HG03558 (cell line): ENCODE data around the gene THSD4.

Source experiments
- ATAC-seq: cut with Tn5 transposase; IDR thresholded peaks from one replicate; pipeline ENCODE4 v1.9.1; 2021; ENCODE audit warnings: moderate number of reproducible peaks; ENCODE audit not compliant: unreplicated experiment; ENCODE audit errors: extremely low read depth

Gene THSD4

DNA sequence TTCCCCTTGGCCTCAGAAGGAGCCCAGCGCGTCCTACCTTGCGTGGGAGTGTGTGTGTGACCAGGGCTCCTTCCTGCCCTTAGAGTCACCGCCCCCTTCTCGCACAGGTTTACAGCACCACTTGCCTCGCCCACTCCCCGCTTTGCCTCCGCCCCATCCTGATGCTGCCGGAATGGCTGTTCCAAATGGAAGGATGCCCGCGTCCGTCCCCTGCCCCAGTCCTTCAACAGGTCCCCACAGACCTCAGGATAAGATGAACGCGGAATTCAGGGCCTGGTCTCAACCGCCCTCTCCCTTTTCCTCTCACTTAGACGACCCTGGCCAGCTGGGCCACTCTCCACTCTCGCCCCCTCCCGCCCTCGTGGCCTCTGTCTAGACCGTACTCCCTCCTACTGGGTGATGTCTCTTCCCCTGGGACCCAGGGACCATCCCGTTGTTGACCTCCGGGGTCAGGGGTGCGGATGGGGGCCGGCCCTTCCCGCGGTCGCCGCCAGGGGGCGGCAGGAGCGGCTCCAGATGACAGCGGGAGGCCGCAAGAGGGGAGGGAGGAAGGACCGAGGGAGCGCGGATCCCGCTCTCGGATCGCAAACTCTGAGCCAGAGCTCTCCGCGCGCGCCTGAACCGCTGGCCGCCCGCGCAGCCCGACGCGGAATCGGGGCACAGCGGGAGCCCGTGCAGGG is at the start of gene THSD4:
TSS of gene THSD4 (plus strand) at position 585 of the 680 bp plus-strand sequence.
- ATAC-seq = no peak

DNA sequence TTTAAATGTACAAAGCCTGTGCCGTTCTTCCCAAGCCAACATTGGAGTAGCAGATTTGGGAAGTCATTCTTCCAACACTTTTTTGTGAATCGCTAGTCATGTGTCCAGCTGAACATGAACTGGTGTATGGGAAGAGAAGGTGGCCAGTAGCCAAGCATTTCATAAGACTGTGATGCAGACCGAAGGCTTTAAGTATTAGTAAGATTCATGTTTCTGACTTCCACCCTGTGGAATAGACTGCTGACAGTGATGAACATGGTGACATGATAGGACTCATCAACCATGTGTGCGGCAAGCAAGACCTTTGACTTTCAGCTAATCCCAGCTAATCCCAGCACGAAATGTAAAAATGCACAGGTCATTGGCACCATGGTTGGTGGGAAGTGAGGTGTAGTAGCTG is 48.3 kb upstream of the THSD4 start:
- ATAC-seq = no peak

DNA sequence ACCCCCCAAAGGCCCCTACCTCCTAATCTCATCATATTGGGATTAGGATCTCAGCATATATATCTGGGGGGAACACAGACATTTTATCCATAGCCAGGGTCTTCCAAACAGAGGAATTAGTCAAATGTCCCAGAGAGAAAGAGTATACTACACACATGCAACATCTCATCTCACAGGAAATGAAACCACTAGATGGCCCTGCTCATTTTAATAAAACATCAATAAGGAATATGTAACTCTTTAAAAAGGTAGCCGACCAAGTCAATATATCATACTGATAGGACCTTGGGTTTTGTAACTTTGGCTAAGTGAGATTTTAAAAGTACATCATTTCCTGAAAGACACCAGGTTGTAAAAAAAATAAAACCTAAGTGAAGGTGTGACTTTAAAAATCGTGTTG is 45.6 kb upstream of the THSD4 start:
- no peak for ATAC-seq

DNA sequence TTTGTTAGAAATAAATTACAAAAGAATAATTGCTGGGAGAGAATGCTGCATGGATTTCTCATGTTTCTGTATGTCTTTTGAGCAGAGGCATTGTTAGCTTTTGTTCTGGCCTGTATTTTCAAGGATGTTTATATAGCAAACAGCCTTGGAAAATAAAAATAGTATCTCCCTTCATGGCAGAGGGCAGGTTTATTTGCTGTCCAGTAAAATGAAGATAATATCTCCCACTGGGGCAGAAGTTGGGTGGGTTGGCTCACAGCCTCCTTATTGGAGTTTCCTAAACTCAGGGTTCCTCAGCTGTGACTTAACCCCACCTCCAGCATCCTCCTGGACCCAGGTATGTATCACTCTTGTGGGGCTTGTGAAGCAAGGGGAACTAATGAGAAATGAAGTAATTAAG is 43.7 kb upstream of the THSD4 start:
- ATAC-seq = no peak

DNA sequence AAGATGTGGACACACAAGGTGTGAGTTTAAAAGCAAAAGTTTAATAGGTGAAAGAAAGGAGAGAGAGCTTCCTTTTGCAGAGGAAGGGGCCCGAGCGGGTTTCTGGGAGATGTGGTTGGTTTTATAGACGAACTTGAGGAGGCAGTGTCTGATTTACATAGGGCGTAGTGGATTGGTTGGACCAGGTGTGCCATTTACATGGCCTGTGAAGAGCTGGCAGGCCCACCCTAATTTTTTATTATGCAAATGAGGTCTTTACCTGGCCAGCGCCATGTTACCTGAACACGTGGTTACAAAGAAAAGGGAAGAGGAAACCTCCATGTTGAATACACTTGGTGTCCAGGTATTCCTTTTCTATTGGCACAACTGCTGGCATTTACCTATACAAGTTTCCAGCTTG is 42.8 kb upstream of the THSD4 start:
- ATAC-seq = no peak

DNA sequence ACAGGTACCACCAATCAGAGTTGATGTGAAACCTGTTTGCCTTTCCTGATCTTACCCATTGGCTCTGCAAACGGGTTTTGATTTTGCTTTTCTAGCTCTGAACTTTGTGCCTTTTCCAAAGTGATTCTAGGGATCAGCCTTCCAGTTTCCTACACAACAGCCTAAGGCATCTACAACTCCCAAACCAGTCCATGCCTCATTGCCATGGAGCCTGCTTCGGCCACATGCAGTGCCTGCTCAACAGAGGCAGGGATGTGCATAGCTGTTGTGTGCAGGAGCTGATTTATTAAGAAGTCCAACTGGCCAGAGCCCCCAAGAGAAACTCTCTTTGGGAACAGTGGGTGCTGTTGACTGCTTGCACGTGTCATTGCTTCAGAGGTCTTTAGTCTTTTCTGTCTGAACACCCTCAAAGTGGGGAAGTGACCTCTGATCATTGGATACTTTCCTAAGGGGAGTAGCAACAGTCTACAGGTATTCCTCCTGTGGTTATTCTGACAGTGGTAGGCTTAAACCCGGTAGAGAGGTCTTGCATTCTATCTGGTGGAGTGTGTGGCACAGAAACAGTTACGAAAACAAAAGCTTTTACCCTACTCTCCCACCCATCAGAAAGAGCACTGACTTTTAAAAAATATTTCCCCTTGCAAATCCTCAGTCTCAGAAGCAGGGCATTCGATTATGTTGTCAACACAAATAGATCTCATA is 36.6 kb upstream of the THSD4 start:
- no peak for ATAC-seq

DNA sequence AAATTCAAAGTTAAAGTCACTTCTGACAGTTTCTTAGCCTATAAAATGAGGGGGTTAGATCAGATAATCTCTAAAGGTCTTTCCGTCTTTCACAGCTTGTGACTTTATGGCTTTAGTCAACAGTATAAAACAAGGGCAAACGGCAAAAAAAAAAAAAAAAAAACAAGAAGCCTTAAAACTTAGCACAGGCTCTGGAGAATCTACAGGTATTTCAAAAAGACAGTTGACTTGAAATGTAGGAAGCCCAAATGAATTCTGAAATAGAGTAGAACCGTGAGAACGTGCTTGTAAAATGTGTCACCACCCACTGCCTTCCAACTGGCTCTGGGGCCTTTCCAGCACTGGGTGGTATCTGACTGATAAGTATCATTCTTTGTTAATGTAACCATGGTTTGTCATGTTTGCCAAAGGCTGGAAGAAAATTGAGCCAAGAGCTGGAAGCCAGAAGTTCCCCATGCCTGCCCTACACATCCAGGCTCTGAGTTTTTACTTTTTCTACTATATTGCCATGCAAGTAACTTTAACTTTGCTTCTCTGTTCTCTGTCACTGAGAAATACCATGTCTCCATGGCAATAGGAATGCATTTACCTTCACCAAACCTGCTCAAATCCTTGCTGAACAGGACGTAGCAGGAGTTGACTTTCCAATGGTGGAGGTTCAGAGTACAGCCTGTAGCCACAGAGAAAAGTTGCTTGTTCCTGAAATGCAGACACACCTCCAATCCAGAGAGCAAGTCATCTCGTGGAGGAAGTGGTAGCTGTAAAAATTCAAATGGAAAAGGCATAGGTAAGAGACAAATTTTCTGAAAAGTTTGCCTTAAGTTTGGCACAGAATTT is 35.8 kb upstream of the THSD4 start:
- no peak for ATAC-seq

DNA sequence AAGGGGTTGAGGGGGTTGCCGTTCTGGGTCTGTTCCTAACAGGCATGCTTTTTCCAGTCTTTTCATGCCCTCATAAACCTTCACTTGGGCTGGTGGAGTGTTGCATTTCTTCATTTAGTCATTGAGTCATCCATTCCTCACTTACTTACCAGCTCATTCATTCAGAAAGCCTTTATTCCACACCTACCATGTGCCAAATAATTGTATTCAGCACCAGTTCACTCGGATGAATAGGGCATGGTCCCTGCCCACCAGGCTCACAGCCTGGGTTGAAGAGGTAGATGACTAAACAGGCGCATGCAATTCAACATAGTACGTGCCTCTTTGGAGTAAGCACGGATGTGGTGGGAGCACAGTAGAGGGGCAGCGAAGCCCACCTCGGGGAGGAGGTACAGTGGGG is 35.1 kb upstream of the THSD4 start:
- no peak for ATAC-seq

DNA sequence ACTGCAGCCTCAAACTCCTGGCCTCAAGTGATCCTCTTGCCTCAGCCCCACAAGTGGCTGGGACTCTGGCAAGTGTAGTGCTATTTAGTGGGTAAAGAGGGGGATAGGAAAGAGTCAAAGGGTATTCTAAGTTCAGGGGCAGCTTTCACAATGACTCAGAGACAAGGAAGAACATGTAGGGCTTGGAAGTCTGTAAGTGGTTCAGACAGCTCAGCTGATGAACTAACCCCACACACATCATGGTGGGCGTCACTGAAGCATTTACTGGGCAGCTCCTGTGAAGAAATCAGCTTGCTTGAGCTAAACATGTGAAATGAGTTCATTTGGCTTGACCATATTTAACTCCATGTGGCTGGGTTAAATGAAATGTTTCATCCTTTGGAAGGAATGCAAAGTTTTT is 34.6 kb upstream of the THSD4 start:
- no peak for ATAC-seq

DNA sequence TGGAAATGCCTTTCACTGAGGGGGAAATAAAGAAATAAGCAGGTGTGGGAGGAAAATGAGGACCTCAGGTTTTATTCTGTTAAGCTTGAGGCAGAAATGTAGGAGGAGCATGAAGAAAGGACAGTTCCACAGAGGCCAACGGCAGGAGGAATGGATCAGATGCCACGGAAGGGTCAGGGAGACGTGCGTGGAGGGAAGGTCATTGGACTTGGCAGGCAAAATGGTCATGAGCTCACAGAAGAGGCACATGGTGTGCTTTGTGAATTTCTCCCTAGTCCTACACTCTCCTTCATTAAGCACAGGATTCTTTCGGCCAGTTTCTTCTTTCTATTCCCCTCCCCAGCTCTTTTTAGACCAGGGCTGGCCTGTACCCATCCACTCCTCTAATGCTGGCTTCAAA is 32.5 kb upstream of the THSD4 start:
- ATAC-seq = no peak

DNA sequence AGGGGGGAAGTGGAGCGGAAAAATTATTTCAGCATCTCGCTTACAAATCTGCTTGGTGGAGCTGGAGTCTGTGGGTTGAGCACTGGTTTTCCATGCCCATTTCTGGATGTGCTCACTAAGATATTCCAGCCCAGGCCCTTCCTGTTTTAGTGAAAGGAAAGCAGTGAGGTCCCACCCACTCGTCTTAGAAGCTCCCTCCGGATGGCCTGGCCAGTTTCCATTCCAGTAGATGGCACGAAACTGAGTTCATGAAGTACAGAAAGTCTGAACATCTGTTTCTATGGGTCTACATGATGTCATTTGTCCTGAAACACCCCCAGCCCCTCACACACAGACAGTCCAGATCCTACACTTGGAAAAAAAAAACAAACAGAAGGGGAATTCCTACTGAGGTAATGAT is 31.9 kb upstream of the THSD4 start:
- ATAC-seq = no peak

DNA sequence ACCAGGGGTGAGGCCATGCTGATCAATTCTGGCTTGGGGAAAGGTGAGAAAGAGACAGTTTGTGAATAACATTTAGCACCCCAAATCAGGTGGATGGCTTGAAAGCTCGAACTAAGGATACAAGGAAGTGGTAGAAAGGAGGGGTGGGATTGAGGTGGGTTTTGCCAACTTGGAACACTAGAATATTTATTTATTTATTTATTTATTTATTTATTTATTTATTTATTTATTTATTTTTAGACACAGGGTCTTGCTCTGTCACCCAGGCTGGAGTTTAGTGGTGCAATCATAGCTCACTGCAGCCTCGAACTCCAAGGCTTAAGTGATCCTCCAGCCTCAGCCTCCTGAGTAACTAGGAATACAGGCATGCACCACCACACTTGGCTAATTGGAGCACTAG is 31.0 kb upstream of the THSD4 start:
- ATAC-seq = no peak

DNA sequence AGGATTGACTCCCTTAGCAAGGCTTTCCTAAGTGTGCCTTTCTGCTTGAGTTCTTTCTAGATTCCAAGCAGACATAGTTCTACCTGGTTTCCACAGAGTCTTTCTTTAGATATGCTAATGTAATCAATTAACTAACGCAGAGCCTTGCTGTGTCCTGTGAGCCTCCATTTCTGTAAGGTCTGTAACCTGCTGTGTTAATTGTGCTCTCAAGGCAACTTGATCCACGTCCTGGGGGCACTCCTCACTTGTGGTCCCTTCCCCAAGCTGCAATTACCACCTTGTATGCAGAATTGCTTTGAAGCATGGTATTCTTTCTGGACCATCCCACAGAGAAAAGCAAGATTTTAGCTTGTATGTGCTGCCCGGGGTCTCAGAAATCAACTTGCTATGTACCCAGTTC is 29.5 kb upstream of the THSD4 start:
- ATAC-seq = no peak

DNA sequence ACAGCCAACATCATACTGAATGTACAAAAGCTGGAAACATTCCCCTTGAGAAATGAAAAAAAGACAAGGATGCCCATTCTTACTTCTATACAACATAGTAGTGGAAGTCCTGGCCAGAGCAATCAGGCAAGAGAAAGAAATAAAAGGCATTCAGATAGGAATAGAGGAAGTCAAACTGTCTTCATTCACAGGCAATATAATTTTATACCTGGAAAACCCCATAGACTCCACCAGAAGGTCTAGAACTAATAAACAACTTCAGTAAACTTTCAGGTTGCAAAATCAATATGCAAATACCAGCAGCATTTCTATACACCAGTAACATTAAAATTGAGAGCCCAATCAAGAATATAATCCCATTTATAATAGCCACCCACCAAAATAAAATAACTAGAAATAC is 27.1 kb upstream of the THSD4 start:
- no peak for ATAC-seq

DNA sequence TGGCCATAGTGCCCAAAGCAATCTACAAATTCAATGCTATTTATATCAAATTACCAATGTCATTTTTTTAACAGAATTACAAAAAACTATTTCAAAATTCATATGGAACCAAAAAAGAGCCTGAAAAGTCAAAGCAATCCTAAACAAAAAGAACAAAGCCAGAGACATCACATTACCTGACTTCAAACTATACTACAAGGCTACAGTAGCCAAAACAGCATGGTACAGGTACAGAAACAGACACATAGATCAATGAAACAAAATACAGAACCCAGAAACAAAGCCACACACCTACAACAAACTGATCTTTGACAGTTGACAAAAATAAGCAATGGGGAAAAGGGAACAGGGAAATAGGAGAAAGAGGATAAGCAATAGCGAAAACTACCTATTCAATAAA is 26.6 kb upstream of the THSD4 start:
- ATAC-seq = no peak

DNA sequence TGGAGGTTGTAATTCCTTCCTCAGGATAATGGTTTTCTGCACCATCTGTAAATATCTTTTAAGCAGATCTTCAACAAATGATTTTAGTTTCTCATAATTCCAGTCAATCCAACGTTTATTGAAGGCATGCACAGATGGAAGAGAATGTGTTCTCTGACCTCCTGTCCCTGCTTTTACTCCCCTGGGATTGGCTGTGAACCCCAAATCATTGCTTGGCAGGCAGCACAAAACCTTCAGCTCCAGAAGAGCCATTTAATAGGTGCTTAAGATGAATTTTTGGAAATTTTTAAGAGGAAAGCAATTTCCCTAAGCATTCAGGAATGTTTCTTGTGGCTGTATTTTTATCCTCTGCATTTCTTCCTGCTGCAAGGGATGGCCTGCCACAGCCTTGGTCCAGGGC is 25.5 kb upstream of the THSD4 start:
- no peak for ATAC-seq

DNA sequence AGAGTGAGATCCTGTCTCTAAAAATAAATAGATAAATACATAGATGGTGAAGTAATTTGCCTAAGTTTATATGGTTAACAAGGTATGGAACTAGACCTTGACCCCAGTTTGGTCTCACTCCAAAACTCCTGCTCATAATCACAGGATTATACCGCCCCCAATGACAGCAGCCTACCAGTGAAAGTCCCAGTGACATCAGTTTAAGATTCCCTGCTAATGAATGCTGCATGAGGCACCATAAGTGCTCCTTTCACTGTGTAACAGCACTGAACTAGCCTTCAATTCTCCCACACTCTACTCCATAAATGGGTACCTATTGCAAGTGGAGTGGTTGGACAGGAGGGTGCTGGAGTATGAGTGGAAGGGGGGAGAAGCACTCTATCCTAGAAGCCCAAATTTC is 23.7 kb upstream of the THSD4 start:
- no peak for ATAC-seq

DNA sequence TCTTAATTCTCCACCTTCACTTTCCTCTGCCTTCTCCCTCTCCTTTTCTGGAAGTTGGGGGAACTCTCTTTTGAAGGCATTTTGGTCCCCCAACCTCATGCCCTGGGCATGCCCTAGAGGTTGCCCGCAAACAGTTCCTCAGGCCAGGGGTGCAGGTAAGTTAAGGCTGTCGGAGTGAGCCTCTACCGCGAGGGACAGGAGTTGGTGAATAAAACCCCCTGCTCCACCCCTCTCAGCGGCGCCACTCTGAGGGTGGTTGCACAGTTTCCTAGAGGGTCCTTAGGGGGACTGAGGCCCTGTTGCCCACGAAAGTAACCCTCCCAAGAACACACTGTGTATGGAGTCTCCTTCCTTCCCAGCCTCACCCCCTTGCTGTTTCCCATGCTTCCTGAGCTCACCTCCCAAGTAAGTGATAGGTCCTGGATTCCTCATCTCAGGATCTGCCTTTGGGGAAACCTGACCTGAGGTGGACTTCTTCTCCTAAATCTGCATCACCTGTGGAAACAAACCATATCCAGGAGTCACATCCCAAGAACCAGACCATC is 23.1 kb upstream of the THSD4 start:
- no peak for ATAC-seq

DNA sequence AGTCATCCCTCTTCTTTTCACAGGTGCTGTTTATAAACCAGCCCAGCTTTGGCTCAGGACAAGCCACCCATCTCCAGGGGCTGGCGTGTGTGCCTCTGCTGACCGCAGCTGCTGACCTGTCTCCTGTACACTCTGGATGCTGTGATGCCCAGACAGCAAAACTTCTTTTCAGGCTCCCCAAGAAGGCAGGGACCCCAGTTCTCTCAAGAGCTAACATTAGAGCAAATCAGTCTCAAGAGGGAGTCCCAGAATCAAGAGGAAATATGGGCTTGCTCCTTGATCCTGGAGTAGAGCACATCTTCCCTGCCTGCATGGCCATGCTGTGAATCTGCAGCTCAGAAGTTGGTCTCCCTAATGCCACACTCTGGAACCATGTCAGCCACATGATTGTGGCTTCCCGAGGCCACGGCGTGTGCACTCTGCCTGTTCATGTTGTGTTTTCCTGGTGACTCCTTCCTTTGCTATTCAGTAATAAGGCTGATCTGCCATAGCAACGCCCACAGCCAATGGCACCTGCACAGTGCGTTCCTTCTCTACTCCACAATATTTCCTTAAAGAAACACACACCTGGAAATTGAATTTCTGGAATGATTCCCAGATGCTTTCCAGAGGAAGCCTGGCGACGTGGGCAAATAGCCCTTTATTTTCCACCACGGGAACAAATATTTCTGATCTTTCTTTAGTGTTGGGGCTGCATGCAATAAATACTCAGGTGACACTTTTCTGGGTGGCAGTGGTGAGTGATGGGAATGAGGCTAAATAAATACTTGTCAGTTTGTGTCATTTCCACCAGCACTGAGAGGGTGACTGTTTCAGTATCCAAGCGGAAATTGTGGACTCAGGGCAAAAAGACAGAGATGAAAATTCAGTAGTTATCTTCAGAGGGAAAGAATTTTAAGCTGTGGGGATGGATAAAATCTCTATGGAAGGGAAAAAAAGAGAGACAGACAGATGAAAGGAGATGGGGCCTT is 21.9 kb upstream of the THSD4 start:
- no peak for ATAC-seq

DNA sequence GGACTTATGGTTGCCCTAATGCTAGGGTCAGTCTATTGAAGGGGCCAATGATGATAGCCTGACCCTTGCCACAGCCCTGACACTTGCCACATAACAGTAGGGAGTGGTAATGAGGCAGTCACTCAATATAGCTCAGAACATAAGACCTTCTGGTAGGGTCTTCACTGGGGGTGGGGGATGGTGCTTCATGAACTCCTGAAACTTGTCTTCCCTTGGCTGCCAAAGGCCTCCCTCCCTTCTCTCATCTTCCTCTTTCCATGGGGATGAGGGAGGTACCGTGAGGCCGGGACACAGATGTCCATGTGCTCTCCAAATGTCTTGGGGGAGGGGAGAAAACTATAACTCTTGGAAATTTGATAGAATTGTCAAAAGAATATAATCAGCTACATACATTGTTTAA is 21.1 kb upstream of the THSD4 start:
- no peak for ATAC-seq
